ENCODE data around the gene UGGT1. TPM values are rescaled to one million over a fixed set of nuclear protein-coding genes. Genes with fewer than 3 reads are reported as not detected.

UGGT1 gene
- total RNA-seq, 1 donor from 2014 or later = 43.7 TPM

GRCh38 chr2:128134573-128134972 lies 43.6 kb downstream of the UGGT1 start:
- Mint-ChIP-seq H3K27me3 (ENCODE audit: unreplicated experiment) (no peaks in the 10 kb centered on the region), H3K9me3 (ENCODE audit: unreplicated experiment) (no peaks in the 10 kb centered on the region), H3K4me3 (ENCODE audit: unreplicated experiment) (no peak overlapping the region), H3K4me1 (ENCODE audit: unreplicated experiment) (no peaks in the 10 kb centered on the region), H3K27ac (ENCODE audit: unreplicated experiment) (no peak overlapping the region), H3K36me3 (ENCODE audit: unreplicated experiment) (peaks cover 46% of the 10 kb centered on the region)
- TF ChIP-seq, protein P1, sequence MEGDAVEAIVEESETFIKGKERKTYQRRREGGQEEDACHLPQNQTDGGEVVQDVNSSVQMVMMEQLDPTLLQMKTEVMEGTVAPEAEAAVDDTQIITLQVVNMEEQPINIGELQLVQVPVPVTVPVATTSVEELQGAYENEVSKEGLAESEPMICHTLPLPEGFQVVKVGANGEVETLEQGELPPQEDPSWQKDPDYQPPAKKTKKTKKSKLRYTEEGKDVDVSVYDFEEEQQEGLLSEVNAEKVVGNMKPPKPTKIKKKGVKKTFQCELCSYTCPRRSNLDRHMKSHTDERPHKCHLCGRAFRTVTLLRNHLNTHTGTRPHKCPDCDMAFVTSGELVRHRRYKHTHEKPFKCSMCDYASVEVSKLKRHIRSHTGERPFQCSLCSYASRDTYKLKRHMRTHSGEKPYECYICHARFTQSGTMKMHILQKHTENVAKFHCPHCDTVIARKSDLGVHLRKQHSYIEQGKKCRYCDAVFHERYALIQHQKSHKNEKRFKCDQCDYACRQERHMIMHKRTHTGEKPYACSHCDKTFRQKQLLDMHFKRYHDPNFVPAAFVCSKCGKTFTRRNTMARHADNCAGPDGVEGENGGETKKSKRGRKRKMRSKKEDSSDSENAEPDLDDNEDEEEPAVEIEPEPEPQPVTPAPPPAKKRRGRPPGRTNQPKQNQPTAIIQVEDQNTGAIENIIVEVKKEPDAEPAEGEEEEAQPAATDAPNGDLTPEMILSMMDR (IDR thresholded peaks at IDR 0.05) = no peak
- DNase-seq (ENCODE audit: extremely low spot score, unreplicated experiment) = no peak

DNA sequence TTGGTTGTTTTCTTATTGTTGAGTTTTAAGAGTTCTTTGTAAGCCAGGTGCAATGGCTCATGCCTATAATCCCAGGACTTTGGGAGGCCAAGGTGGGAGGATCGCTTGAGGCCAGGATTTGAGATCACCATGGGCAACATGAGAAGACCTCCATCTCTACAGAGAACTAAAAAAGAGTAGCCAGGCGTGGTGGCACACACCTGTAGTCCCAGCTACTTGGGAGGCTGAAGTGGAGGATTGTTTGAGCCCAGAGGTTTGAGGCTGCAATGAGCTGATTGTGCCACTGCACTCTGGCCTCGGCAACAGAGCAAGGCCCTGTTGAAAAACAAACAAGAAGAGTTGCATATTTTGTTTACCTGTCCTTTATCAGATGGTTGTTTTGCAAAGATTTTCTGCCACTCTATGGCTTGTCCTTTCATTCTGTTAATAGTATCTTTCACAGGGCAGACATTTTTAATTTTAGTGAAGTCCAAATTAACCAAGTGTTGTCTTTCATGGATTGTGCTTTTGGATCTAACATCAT lies 46.2 kb downstream of the UGGT1 start:
- Mint-ChIP-seq H3K9me3 (ENCODE audit: unreplicated experiment) (no peaks in the 10 kb centered on the region), H3K4me1 (ENCODE audit: unreplicated experiment) (no peaks in the 10 kb centered on the region), H3K36me3 (ENCODE audit: unreplicated experiment) (peaks cover 43% of the 10 kb centered on the region), H3K27ac (ENCODE audit: unreplicated experiment) (no peak overlapping the region), H3K27me3 (ENCODE audit: unreplicated experiment) (no peaks in the 10 kb centered on the region), H3K4me3 (ENCODE audit: unreplicated experiment) (no peak overlapping the region)
- no peak for DNase-seq (ENCODE audit: extremely low spot score, unreplicated experiment)
- TF ChIP-seq, protein P1 (IDR thresholded peaks at IDR 0.05) = no peak

DNA sequence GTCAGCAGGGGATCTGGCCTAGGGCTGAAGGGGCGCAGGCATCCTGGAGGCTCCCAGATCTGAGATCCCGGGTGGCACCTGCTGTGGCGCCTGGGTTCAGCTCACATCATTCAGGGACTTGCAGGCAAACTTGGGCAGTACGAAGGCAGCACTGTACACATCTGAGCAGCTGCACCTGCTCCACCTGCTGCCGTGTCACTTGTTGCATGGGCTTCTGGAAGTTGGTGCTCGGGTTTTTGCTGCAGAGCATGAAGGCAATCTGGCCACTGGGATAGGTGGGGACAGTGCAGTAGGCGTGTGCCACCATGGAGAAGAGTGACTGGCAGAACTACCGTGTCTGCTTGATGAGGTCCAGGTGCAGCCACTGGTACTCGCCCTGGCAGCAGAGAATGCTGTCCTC lies 48.6 kb downstream of the UGGT1 start:
- H3K4me1 Mint-ChIP-seq (ENCODE audit: unreplicated experiment) = no peaks in the 10 kb centered on the region
- peaks cover 31% of the 10 kb centered on the region for H3K36me3 Mint-ChIP-seq (ENCODE audit: unreplicated experiment)
- H3K27ac Mint-ChIP-seq (ENCODE audit: unreplicated experiment) = no peak overlapping the region
- no peak for DNase-seq (ENCODE audit: extremely low spot score, unreplicated experiment)
- TF ChIP-seq, protein P1 (IDR thresholded peaks at IDR 0.05) = no peak
- no peaks in the 10 kb centered on the region for H3K27me3 Mint-ChIP-seq (ENCODE audit: unreplicated experiment)
- H3K4me3 Mint-ChIP-seq (ENCODE audit: unreplicated experiment) = no peak overlapping the region
- H3K9me3 Mint-ChIP-seq (ENCODE audit: unreplicated experiment) = no peaks in the 10 kb centered on the region

GRCh38 chr2:128145651-128146050 lies 54.7 kb downstream of the UGGT1 start:
- Mint-ChIP-seq H3K4me3 (ENCODE audit: unreplicated experiment) (no peak overlapping the region), H3K4me1 (ENCODE audit: unreplicated experiment) (no peaks in the 10 kb centered on the region), H3K27me3 (ENCODE audit: unreplicated experiment) (no peaks in the 10 kb centered on the region), H3K9me3 (ENCODE audit: unreplicated experiment) (no peaks in the 10 kb centered on the region), H3K27ac (ENCODE audit: unreplicated experiment) (no peak overlapping the region), H3K36me3 (ENCODE audit: unreplicated experiment) (peaks cover 30% of the 10 kb centered on the region)
- no peak for DNase-seq (ENCODE audit: extremely low spot score, unreplicated experiment)
- TF ChIP-seq, protein P1 (IDR thresholded peaks at IDR 0.05) = no peak

DNA sequence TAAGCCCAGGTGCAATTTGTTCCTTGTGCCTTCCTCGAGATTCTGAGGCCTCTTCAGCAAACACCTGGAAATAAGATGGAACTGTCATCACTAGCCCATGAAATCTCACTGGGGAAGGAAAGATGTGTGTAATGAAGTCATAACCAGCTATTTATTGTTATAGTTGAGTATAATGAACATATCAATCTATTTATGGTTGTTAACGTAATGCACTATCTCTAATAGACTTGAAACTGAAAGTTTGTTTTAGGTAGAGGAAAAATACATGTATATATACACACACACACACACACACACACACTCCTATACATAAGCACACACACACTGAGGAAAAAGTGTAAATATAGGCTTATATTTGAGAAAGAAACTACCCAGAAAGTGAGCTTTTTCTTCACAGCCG lies 62.8 kb downstream of the UGGT1 start:
- TF ChIP-seq, protein P1 (IDR thresholded peaks at IDR 0.05) = no peak
- Mint-ChIP-seq H3K4me1 (ENCODE audit: unreplicated experiment) (peaks cover 1% of the 10 kb centered on the region), H3K27ac (ENCODE audit: unreplicated experiment) (no peak overlapping the region), H3K4me3 (ENCODE audit: unreplicated experiment) (no peak overlapping the region), H3K27me3 (ENCODE audit: unreplicated experiment) (no peaks in the 10 kb centered on the region), H3K36me3 (ENCODE audit: unreplicated experiment) (peaks cover 38% of the 10 kb centered on the region), H3K9me3 (ENCODE audit: unreplicated experiment) (no peaks in the 10 kb centered on the region)
- DNase-seq (ENCODE audit: extremely low spot score, unreplicated experiment) = no peak
